GM12878 (cell line): ENCODE data around the gene HOXB2. TPM values are rescaled to one million over a fixed set of nuclear protein-coding genes. Genes with fewer than 3 reads are reported as not detected.

Experiments used
- ATAC-seq: fragments of 200-7000 bp; cut with Tn5 transposase; 3 replicates; pipeline ENCODE4 v1.9.1; 2020; ENCODE audit warnings: mild to moderate bottlenecking, moderate library complexity
- BruUV-seq: library from RNA; stranded (reverse); fragments of 400-500 nt; replicated peaks from 2 replicates; lab custom pipeline; 2021; lab: Mats Ljungman, UMichigan
- CTCF ChIA-PET: fragments of 300-600 bp; sonication (Branson Sonifier 250); formaldehyde crosslinking; extraction: SDS; loops from one replicate; lab custom pipeline; 2021; ENCODE audit warnings: inconsistent platforms; lab: Yijun Ruan, JAX
- POLR2A ChIA-PET: fragments of 350-600 bp; formaldehyde crosslinking; extraction: SDS; loops from one replicate; lab custom pipeline; 2021; ENCODE audit warnings: inconsistent platforms; lab: Charles Lee
- RAD21 ChIA-PET: fragments of 300-600 bp; sonication (Branson Sonifier 250); formaldehyde crosslinking; loops from one replicate; lab custom pipeline; 2023; ENCODE audit warnings: antibody characterized with exemption; ENCODE audit not compliant: unreplicated experiment; lab: Charles Lee
- SMC1A ChIA-PET: fragments of 300-600 bp; sonication (Branson Sonifier 250); formaldehyde crosslinking; loops from one replicate; lab custom pipeline; 2023; ENCODE audit not compliant: unreplicated experiment, uncharacterized antibody; lab: Charles Lee
- DNase-seq: peaks from one replicate; pipeline ENCODE4 v3.0.0-alpha.2; 2011; ENCODE audit warnings: low read depth, low spot score
- FAIRE-seq: peaks from 3 replicates; lab custom pipeline; 2011; peaks lifted over from hg19 to GRCh38; lab: Jason Lieb, UNC
- H2AFZ ChIP-seq: 2 replicates; pipeline ENCODE4 v1.6.0; 2011; ENCODE audit warnings: low read depth, low read length, control low read depth; ENCODE audit not compliant: control insufficient read depth
- H3K27ac ChIP-seq: 2 replicates; pipeline ENCODE4 v1.5.1; 2011; ENCODE audit warnings: control low read depth; ENCODE audit not compliant: control insufficient read depth, insufficient read depth
- H3K27me3 ChIP-seq, 2 experiments: replicated peaks in 1 of 2; 2 replicates each; pipeline versions ENCODE4 v1.6.0 to v1.6.1; 2011; ENCODE audit warnings: low read length in 1 of 2; ENCODE audit not compliant: control insufficient read depth in 2 of 2, insufficient read depth in 2 of 2
- H3K36me3 ChIP-seq, 2 experiments: 2 replicates each; pipeline ENCODE4 v1.5.1; 2011; ENCODE audit warnings: low read length in 1 of 2; ENCODE audit not compliant: control insufficient read depth in 2 of 2, insufficient read depth in 2 of 2
- H3K4me1 ChIP-seq: 2 replicates; pipeline ENCODE4 v1.6.1; 2011; ENCODE audit warnings: mild to moderate bottlenecking, low read length, moderate library complexity, mixed read lengths; ENCODE audit not compliant: control insufficient read depth, insufficient read depth
- H3K4me2 ChIP-seq: 2 replicates; pipeline ENCODE4 v1.6.0; 2011; ENCODE audit warnings: control low read depth; ENCODE audit not compliant: control insufficient read depth, insufficient read depth
- H3K4me3 ChIP-seq: fragments of 200-600 bp; sonication (generic); 2 replicates; pipeline ENCODE4 v1.5.1; 2016
- H3K79me2 ChIP-seq: 2 replicates; pipeline ENCODE4 v1.6.0; 2011; ENCODE audit warnings: low read length; ENCODE audit not compliant: control insufficient read depth, insufficient read depth
- H3K9ac ChIP-seq: 2 replicates; pipeline ENCODE4 v1.8.0; 2011; ENCODE audit warnings: low read length, control low read depth, mixed read lengths; ENCODE audit not compliant: control insufficient read depth, insufficient read depth
- H3K9me3 ChIP-seq: replicated peaks from 3 replicates; pipeline ENCODE4 v1.5.1; 2011; ENCODE audit warnings: mild to moderate bottlenecking, low read length; ENCODE audit not compliant: control insufficient read depth, insufficient read depth
- H4K20me1 ChIP-seq: 2 replicates; pipeline ENCODE4 v1.6.0; 2011; ENCODE audit not compliant: control insufficient read depth, insufficient read depth
- ESRRA ChIP-seq: IDR thresholded peaks from 2 replicates; pipeline ENCODE4 v1.6.1; 2012; ENCODE audit warnings: mild to moderate bottlenecking, low read length, improper control_type of control experiment
- MEF2B ChIP-seq: fragments of 450-650 bp; IDR thresholded peaks from 2 replicates; pipeline ENCODE4 v1.6.1; 2018; ENCODE audit warnings: mild to moderate bottlenecking, moderate library complexity; ENCODE audit not compliant: partially characterized antibody, poor library complexity, severe bottlenecking
- TCF3 ChIP-seq: IDR thresholded peaks from 2 replicates; pipeline ENCODE4 v1.6.1; 2012; ENCODE audit warnings: low read depth, mild to moderate bottlenecking, low read length, borderline replicate concordance; ENCODE audit not compliant: insufficient read depth
- WGBS: methylation state at CpG from one replicate; pipeline ENCODE4 v1.1.6; 2016; ENCODE audit warnings: low lambda C conversion rate; ENCODE audit not compliant: insufficient replicate concordance, insufficient coverage; ENCODE audit errors: missing lambda C conversion rate; 5-methylcytosine and 5-hydroxymethylcytosine counted together
- in situ Hi-C: fragments of 300-500 bp; cut with MboI; formaldehyde crosslinking; loops from 9 replicates; pipeline ENCODE4 v1.14.3; 2018; ENCODE audit warnings: mixed read lengths
- intact Hi-C: fragments of 100-400 bp; cut with micrococcal nuclease; formaldehyde crosslinking; loops from one replicate; pipeline ENCODE4 v1.14.2; 2022; ENCODE audit not compliant: unreplicated experiment
- microRNA counts: library from miRNA; unstranded; fragments of <30 nt; microRNA quantifications from one replicate; lab custom pipeline; 2016
- polyA plus RNA-seq, 11 experiments: library from polyadenylated mRNA; depleted of rRNA in 4 of 11; unstranded in 6 of 11; stranded (reverse) in 5 of 11; fragments of >200 nt; fragmentation: Nextera tagmentation in 4 of 11; fragmentation: Illumina TruSeq in 1 of 11; extraction: Ambion mirVana in 4 of 11; extraction: Trizol in 1 of 11; gene quantifications; 1 replicate in 1 of 11; 2 replicates in 10 of 11; pipeline versions ENCODE4 v1.2.1 to v1.2.3, GENCODE V29; 2011 to 2016; ENCODE audit warnings: inconsistent platforms in 2 of 11, missing spikeins in 2 of 11, low read depth in 1 of 11
- total RNA-seq, 4 experiments: library from RNA; depleted of rRNA in 3 of 4; stranded (reverse); fragments of >200 nt in 3 of 4; fragmentation: Illumina TruSeq in 1 of 4; extraction: Trizol in 1 of 4; gene quantifications; 2 replicates each; pipeline versions ENCODE4 v1.2.1 to v1.2.3, GENCODE V29; 2013 to 2021
- TF ChIP-seq, protein P1 (sequence below): fragments of 450-650 bp; IDR thresholded peaks from 2 replicates; pipeline ENCODE4 v1.6.1; 2017; ENCODE audit warnings: mild to moderate bottlenecking, moderate library complexity

Gene HOXB2
- total and polyA plus RNA-seq, 10 of the 15 experiments (the other 5 are each of a cell fraction or from before 2014, with no cell fraction given) = 0.16 to 8.8 (median 2.3) TPM

DNA sequence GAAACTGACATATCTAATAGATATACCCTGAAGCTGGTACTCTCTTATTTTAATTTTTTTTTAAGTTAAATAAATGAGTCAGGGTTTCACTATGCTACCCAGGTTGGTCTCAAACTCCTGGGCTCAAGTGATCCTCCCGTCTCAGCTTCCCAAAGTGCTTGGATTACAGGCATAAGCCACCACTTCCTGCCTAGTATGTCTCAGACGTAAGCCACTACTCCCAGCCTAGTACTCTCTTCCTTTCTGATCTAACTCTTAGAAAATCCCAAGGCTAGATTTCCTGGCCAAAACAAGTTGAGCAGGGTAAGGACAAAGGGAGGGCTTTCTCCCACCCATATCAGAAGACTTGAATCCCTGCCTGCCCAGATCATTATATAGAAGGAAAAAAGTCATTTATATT lies 47.8 kb downstream of the HOXB2 start (continued):
- TF ChIP-seq, protein P1, sequence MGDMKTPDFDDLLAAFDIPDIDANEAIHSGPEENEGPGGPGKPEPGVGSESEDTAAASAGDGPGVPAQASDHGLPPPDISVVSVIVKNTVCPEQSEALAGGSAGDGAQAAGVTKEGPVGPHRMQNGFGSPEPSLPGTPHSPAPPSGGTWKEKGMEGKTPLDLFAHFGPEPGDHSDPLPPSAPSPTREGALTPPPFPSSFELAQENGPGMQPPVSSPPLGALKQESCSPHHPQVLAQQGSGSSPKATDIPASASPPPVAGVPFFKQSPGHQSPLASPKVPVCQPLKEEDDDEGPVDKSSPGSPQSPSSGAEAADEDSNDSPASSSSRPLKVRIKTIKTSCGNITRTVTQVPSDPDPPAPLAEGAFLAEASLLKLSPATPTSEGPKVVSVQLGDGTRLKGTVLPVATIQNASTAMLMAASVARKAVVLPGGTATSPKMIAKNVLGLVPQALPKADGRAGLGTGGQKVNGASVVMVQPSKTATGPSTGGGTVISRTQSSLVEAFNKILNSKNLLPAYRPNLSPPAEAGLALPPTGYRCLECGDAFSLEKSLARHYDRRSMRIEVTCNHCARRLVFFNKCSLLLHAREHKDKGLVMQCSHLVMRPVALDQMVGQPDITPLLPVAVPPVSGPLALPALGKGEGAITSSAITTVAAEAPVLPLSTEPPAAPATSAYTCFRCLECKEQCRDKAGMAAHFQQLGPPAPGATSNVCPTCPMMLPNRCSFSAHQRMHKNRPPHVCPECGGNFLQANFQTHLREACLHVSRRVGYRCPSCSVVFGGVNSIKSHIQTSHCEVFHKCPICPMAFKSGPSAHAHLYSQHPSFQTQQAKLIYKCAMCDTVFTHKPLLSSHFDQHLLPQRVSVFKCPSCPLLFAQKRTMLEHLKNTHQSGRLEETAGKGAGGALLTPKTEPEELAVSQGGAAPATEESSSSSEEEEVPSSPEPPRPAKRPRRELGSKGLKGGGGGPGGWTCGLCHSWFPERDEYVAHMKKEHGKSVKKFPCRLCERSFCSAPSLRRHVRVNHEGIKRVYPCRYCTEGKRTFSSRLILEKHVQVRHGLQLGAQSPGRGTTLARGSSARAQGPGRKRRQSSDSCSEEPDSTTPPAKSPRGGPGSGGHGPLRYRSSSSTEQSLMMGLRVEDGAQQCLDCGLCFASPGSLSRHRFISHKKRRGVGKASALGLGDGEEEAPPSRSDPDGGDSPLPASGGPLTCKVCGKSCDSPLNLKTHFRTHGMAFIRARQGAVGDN = no peak

DNA sequence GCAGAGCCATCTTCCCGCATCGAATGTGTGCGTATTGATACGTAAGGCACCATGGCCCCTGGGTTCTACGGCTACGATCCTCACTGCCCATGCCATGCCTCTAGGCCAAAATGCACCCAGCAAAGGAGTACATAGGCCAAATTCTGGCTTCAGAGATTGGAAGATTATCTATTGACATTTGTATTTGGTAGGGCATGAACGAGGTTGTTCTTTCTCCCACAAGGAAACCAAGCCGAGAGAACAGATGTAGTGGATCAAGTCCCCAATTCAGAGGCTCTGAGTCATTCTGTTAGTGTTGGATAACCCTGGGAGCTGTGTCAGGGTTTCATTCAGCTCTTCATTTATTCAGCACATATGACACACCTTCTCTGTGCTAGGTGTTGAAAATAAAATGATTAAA lies 50.6 kb downstream of the HOXB2 start:
- no peaks in the 10 kb centered on the region for H4K20me1 ChIP-seq
- ATAC-seq (no peak), FAIRE-seq (no peak), DNase-seq (no peak)
- SMC1A ChIA-PET = interaction anchor here (0.6 to 6.0 kb wide), 5 partner anchors 16 to 161 kb away, joined by 3 to 23 read pairs (median 5); partner anchors contain the start of gene HOXB5
- no peaks in the 10 kb centered on the region for H3K27me3 ChIP-seq
- H3K4me3 ChIP-seq = no peak overlapping the region
- CTCF ChIA-PET = interaction anchor here (2.1 to 3.4 kb wide), 5 partner anchors 11 to 99 kb away, joined by 12 to 36 read pairs (median 17); partner anchors contain the start of gene HOXB5
- no peaks in the 10 kb centered on the region for H3K36me3 ChIP-seq
- POLR2A ChIA-PET = no interaction called here
- H3K9me3 ChIP-seq = no peaks in the 10 kb centered on the region
- no TSS peak for BruUV-seq
- in situ Hi-C loops = no loop called here
- no peaks in the 10 kb centered on the region for H3K79me2 ChIP-seq
- H3K4me2 ChIP-seq = no peak overlapping the region
- H2AFZ ChIP-seq = no peak overlapping the region
- no peak overlapping the region for H3K27ac ChIP-seq
- RAD21 ChIA-PET = interaction anchor here (3.4 kb wide), 1 partner anchor 142 kb away, joined by 19 read pairs; no protein-coding TSS in a partner anchor
- H3K9ac ChIP-seq = no peak overlapping the region
- TF ChIP-seq MEF2B (peak; percentile 11), ESRRA (no peak), TCF3 (no peak)
- WGBS = 80% methylated on average over 8 of the region's 8 CpGs
- peaks cover 20% of the 10 kb centered on the region for H3K4me1 ChIP-seq
- intact Hi-C loops = loop anchor here (5.0 kb wide), 1 partner anchor 48 kb away; no protein-coding TSS in a partner anchor

MicroRNAs encoded within 50 kb of the gene (microRNA counts, 767-probe panel; counts per million panel counts)
- 2,452 counts per million, percentile 83 among the panel's probes with 10 or more counts for microRNA hsa-miR-10a-5p (lab: Ali Mortazavi, UCI)

Other genes with a start within 250 kb of the HOXB2 start
Only the 7 nearest of the 12 such genes appear.
- not detected in 2 replicates for gene HOXB1, start 14.1 kb downstream of the HOXB2 start, total RNA-seq (2014; rRNA removed)
- not detected in 2 replicates for gene HOXB1, start 14.1 kb downstream of the HOXB2 start, total RNA-seq (2014; rRNA removed; fragmentation: Illumina TruSeq; extraction: Trizol)
- not detected in 2 replicates for gene HOXB1, start 14.1 kb downstream of the HOXB2 start, total RNA-seq (2021)
- gene HOXB1, start 14.1 kb downstream of the HOXB2 start, polyA plus RNA-seq (2011; rRNA removed) = not detected in 2 replicates
- not detected in 2 replicates for gene HOXB1, start 14.1 kb downstream of the HOXB2 start, polyA plus RNA-seq (2014; fragmentation: Illumina TruSeq; extraction: Trizol)
- not detected for gene HOXB1, start 14.1 kb downstream of the HOXB2 start, polyA plus RNA-seq (2014; fragmentation: Nextera tagmentation; extraction: Ambion mirVana)
- gene HOXB1, start 14.1 kb downstream of the HOXB2 start, polyA plus RNA-seq (2014; rRNA removed) = not detected in 2 replicates
- gene HOXB1, start 14.1 kb downstream of the HOXB2 start, polyA plus RNA-seq (2016; fragmentation: Nextera tagmentation; extraction: Ambion mirVana) = not detected
- gene HOXB4, start 33.2 kb upstream of the HOXB2 start, total RNA-seq (2014; rRNA removed) = 3.3 and 3.7 TPM in 2 replicates
- 2.3 and 2.5 TPM in 2 replicates for gene HOXB4, start 33.2 kb upstream of the HOXB2 start, total RNA-seq (2014; rRNA removed; fragmentation: Illumina TruSeq; extraction: Trizol)
- 5.8 and 6.2 TPM in 2 replicates for gene HOXB4, start 33.2 kb upstream of the HOXB2 start, total RNA-seq (2021)
- gene HOXB4, start 33.2 kb upstream of the HOXB2 start, polyA plus RNA-seq (2011; rRNA removed) = 2.4 and 3.4 TPM in 2 replicates
- gene HOXB4, start 33.2 kb upstream of the HOXB2 start, polyA plus RNA-seq (2014; fragmentation: Illumina TruSeq; extraction: Trizol) = 2.3 and 4.6 TPM in 2 replicates
- gene HOXB4, start 33.2 kb upstream of the HOXB2 start, polyA plus RNA-seq (2014; fragmentation: Nextera tagmentation; extraction: Ambion mirVana) = under 1 TPM; 0.35 to 0.60 TPM
- 3.6 and 4.3 TPM in 2 replicates for gene HOXB4, start 33.2 kb upstream of the HOXB2 start, polyA plus RNA-seq (2014; rRNA removed)
- 1 to 10 TPM; 1.0 to 1.2 TPM for gene HOXB4, start 33.2 kb upstream of the HOXB2 start, polyA plus RNA-seq (2016; fragmentation: Nextera tagmentation; extraction: Ambion mirVana)
- 2.8 and 4.5 TPM in 2 replicates for gene HOXB3, start 45.1 kb upstream of the HOXB2 start, total RNA-seq (2014; rRNA removed)
- gene HOXB3, start 45.1 kb upstream of the HOXB2 start, total RNA-seq (2014; rRNA removed; fragmentation: Illumina TruSeq; extraction: Trizol) = 3.0 and 3.5 TPM in 2 replicates
- 5.6 and 6.7 TPM in 2 replicates for gene HOXB3, start 45.1 kb upstream of the HOXB2 start, total RNA-seq (2021)
- 6.4 and 9.1 TPM in 2 replicates for gene HOXB3, start 45.1 kb upstream of the HOXB2 start, polyA plus RNA-seq (2011; rRNA removed)
- 4.5 and 4.6 TPM in 2 replicates for gene HOXB3, start 45.1 kb upstream of the HOXB2 start, polyA plus RNA-seq (2014; fragmentation: Illumina TruSeq; extraction: Trizol)
- under 1 TPM; 0.64 to 0.91 TPM for gene HOXB3, start 45.1 kb upstream of the HOXB2 start, polyA plus RNA-seq (2014; fragmentation: Nextera tagmentation; extraction: Ambion mirVana)
- gene HOXB3, start 45.1 kb upstream of the HOXB2 start, polyA plus RNA-seq (2014; rRNA removed) = 7.7 and 8.3 TPM in 2 replicates
- gene HOXB3, start 45.1 kb upstream of the HOXB2 start, polyA plus RNA-seq (2016; fragmentation: Nextera tagmentation; extraction: Ambion mirVana) = under 1 TPM; 0.19 to 0.76 TPM
- not detected in 2 replicates for gene HOXB5, start 48.7 kb upstream of the HOXB2 start, total RNA-seq (2014; rRNA removed)
- not detected in 2 replicates for gene HOXB5, start 48.7 kb upstream of the HOXB2 start, total RNA-seq (2014; rRNA removed; fragmentation: Illumina TruSeq; extraction: Trizol)
- not detected in 2 replicates for gene HOXB5, start 48.7 kb upstream of the HOXB2 start, total RNA-seq (2021)
- gene HOXB5, start 48.7 kb upstream of the HOXB2 start, polyA plus RNA-seq (2011; rRNA removed) = not detected in 2 replicates
- not detected in 2 replicates for gene HOXB5, start 48.7 kb upstream of the HOXB2 start, polyA plus RNA-seq (2014; fragmentation: Illumina TruSeq; extraction: Trizol)
- not detected for gene HOXB5, start 48.7 kb upstream of the HOXB2 start, polyA plus RNA-seq (2014; fragmentation: Nextera tagmentation; extraction: Ambion mirVana)
- not detected in 2 replicates for gene HOXB5, start 48.7 kb upstream of the HOXB2 start, polyA plus RNA-seq (2014; rRNA removed)
- not detected for gene HOXB5, start 48.7 kb upstream of the HOXB2 start, polyA plus RNA-seq (2016; fragmentation: Nextera tagmentation; extraction: Ambion mirVana)
- 0.05 and 0.06 TPM in 2 replicates for gene HOXB6, start 59.9 kb upstream of the HOXB2 start, total RNA-seq (2014; rRNA removed)
- 0.09 TPM in 1 of 2 replicates, not detected in the other for gene HOXB6, start 59.9 kb upstream of the HOXB2 start, total RNA-seq (2014; rRNA removed; fragmentation: Illumina TruSeq; extraction: Trizol)
- gene HOXB6, start 59.9 kb upstream of the HOXB2 start, total RNA-seq (2021) = 0.13 and 0.24 TPM in 2 replicates
- 0.10 TPM in 1 of 2 replicates, not detected in the other for gene HOXB6, start 59.9 kb upstream of the HOXB2 start, polyA plus RNA-seq (2011; rRNA removed)
- gene HOXB6, start 59.9 kb upstream of the HOXB2 start, polyA plus RNA-seq (2014; fragmentation: Illumina TruSeq; extraction: Trizol) = 0.07 TPM in 1 of 2 replicates, not detected in the other
- under 1 TPM in 1 of 2 experiments, not detected in 1; 0.04 TPM for gene HOXB6, start 59.9 kb upstream of the HOXB2 start, polyA plus RNA-seq (2014; fragmentation: Nextera tagmentation; extraction: Ambion mirVana)
- 0.22 and 0.51 TPM in 2 replicates for gene HOXB6, start 59.9 kb upstream of the HOXB2 start, polyA plus RNA-seq (2014; rRNA removed)
- under 1 TPM in 1 of 2 experiments, not detected in 1; 0.13 TPM for gene HOXB6, start 59.9 kb upstream of the HOXB2 start, polyA plus RNA-seq (2016; fragmentation: Nextera tagmentation; extraction: Ambion mirVana)
- 3.2 and 4.2 TPM in 2 replicates for gene HOXB7, start 65.9 kb upstream of the HOXB2 start, total RNA-seq (2014; rRNA removed)
- gene HOXB7, start 65.9 kb upstream of the HOXB2 start, total RNA-seq (2014; rRNA removed; fragmentation: Illumina TruSeq; extraction: Trizol) = 3.6 and 5.8 TPM in 2 replicates
- gene HOXB7, start 65.9 kb upstream of the HOXB2 start, total RNA-seq (2021) = 4.0 and 4.5 TPM in 2 replicates
- gene HOXB7, start 65.9 kb upstream of the HOXB2 start, polyA plus RNA-seq (2011; rRNA removed) = 7.4 and 8.3 TPM in 2 replicates
- 1.3 and 3.7 TPM in 2 replicates for gene HOXB7, start 65.9 kb upstream of the HOXB2 start, polyA plus RNA-seq (2014; fragmentation: Illumina TruSeq; extraction: Trizol)
- 1 to 10 TPM; 2.8 to 3.4 TPM for gene HOXB7, start 65.9 kb upstream of the HOXB2 start, polyA plus RNA-seq (2014; fragmentation: Nextera tagmentation; extraction: Ambion mirVana)
- gene HOXB7, start 65.9 kb upstream of the HOXB2 start, polyA plus RNA-seq (2014; rRNA removed) = 5.1 and 7.0 TPM in 2 replicates
- 1 to 10 TPM; 4.3 to 4.8 TPM for gene HOXB7, start 65.9 kb upstream of the HOXB2 start, polyA plus RNA-seq (2016; fragmentation: Nextera tagmentation; extraction: Ambion mirVana)
- not detected in 2 replicates for gene HOXB8, start 70.2 kb upstream of the HOXB2 start, total RNA-seq (2014; rRNA removed)
- not detected in 2 replicates for gene HOXB8, start 70.2 kb upstream of the HOXB2 start, total RNA-seq (2014; rRNA removed; fragmentation: Illumina TruSeq; extraction: Trizol)
- 0.21 TPM in 1 of 2 replicates, not detected in the other for gene HOXB8, start 70.2 kb upstream of the HOXB2 start, total RNA-seq (2021)
- gene HOXB8, start 70.2 kb upstream of the HOXB2 start, polyA plus RNA-seq (2011; rRNA removed) = not detected in 2 replicates
- gene HOXB8, start 70.2 kb upstream of the HOXB2 start, polyA plus RNA-seq (2014; fragmentation: Illumina TruSeq; extraction: Trizol) = not detected in 2 replicates
- not detected for gene HOXB8, start 70.2 kb upstream of the HOXB2 start, polyA plus RNA-seq (2014; fragmentation: Nextera tagmentation; extraction: Ambion mirVana)
- not detected in 2 replicates for gene HOXB8, start 70.2 kb upstream of the HOXB2 start, polyA plus RNA-seq (2014; rRNA removed)
- not detected for gene HOXB8, start 70.2 kb upstream of the HOXB2 start, polyA plus RNA-seq (2016; fragmentation: Nextera tagmentation; extraction: Ambion mirVana)